Suppressor macrophage treated with lipopolysaccharide for 4 hours (primary cell): ENCODE results near the gene XRCC3.
A peak's percentile ranks its signal among the peaks of the same experiment; 100 is the strongest.
"Not testable (repeated sequence)": the region's sequence is repeated elsewhere in the genome, so short reads cannot be mapped to it uniquely, and the experiment has no call there.

Source experiments
- DNase-seq: peaks from one replicate; pipeline ENCODE4 v3.0.0-alpha.2; 2020

Gene XRCC3

DNA sequence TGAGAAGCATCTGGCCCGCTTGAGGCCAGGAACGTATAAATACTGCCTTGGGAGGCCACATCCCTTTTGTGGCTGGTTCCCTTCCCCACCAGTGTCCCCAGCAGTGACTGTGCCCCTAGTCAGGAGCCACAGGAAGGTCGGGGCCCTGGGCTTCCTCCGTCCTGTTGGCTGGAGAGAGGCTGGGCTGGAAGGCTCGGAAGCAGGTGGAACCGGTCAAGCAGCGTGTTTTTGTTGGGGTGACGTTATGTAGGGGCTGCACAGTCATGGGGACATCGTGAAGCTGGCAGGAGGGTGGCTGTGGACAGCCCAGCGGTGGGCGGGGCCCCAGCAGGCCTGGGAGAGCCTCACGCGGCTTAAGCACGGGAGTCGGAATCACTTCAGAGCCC lies 10.1 kb downstream of the XRCC3 start:
- peak; percentile 18 for DNase-seq

DNA sequence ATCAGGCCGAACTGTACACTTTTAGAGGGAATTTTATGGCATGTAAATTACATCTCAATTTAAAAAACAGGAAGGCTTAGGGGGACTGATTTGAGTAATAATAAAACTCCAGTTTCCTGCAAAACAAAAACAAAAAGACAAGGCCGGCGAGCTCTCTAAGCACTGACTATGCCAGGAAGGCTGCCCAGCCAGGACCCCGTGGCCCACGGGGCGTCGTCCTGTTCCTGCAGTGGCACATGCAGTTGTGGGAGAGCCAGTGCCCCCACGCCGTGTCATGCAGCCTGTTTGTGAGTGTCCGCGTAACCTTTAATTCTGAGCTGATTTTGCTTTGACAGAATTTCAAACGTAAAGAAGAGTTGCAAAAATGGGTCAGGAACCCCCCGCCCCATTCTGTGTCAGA lies 10.5 kb downstream of the XRCC3 start:
- peak; percentile 8 for DNase-seq

DNA sequence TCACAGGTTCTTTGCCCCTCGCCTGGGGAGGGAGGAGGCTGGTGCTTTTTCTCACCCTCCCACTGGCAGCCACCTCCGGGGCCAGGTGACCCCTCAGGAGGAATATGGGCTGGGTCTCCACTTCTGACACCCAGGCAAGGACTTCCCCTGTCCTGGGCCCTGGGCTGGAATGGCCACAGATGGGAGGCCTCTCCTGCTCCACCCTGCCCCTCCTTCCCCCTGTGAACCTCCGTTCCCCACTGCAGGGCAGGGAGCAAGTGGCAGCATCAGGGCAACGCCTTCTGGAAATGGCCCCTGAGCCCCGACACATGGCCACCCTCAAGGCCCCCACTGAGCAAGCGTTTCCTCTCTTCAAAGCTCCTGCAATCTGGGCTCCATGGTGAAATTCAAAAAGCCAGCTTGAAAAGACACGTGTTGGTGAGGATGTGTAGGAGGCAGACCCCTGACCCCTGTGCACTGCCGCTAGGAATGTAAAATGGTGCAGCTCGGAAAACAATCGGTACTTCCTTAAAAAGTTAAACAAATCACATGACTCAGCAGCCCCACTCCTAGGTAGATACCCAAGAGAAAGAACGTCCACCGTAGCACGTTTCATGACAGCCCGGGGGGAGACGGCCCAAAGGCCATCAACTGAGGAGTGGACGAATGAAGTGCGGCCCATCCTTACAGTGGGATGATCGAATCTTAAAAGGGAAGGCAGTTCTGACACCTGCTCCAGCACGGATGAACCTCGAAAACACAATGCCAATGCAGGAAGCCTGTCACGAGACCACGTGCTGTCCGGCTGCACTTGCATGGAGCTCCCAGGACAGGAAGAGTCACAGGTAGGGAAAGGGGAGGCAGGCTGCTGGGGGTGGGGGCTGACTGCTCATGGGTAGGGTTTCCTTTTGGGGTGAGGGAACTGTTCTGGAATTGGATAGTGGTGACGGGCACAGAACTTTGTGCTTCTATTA lies 11.5 kb downstream of the XRCC3 start:
- DNase-seq: no peak

DNA sequence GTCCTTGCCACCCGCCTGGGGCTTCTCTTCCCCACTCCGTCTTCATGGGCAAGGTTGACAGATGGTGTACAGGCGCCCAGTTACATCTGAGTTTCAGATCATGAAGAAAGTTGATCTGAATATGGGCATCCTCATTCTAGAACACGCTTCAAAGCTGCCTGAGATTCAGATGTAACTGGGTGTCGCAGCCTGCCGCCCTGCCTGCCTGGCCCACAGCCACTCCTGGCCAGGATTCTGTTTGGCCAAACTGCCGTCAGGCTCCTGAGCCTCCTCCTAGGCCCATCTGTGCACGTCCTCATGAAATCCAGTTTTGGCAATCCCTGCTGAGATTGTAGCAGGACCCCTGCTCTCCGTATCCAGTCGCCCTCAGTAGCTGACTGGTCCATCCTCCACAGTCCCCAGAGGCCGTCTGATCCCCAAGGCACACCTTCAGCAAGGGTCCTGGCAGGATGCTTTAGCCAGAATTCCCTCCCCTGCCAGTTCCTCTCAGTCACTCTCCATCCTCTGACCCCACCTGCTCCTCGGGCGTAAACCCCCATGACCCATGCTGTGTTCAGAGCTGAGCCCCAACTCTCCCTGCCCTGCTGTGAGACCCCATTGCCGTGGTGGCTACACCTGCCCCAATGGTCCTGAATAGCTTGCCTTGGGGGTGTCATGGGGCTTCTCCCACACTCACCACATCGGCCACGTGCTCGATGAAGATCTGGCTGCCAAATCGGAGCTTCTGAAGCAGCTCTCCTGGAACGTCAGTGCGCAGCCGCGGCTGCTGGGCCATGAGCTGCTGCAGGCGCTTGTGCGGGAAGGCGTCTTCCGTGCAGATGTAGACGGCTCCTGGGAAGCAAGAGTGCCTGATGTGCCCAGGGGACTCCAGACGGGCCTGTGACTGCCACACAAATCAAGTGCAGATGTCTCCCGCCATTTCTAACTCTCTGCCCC lies 12.5 kb downstream of the XRCC3 start:
- DNase-seq: no peak

DNA sequence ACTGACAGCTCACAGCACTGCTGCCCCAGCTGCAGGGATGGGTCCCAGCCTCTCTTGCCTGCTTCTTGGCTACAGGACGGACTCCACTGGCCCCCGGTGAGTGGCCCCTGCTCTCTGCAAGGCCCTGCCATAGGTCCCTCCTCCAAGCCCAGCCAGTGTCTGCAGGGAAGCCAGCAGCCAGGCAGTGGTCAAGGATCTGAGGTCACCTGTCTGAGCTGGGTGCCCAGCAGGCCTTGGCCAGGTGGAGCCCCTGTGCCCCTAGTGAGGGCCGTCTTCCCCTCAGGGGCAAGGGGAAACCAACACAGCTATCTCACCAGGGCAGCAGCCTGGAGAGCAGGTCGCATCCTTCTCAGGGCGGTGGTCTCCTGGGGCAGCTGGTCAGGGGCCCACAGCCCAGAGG lies 13.2 kb downstream of the XRCC3 start:
- no peak for DNase-seq

DNA sequence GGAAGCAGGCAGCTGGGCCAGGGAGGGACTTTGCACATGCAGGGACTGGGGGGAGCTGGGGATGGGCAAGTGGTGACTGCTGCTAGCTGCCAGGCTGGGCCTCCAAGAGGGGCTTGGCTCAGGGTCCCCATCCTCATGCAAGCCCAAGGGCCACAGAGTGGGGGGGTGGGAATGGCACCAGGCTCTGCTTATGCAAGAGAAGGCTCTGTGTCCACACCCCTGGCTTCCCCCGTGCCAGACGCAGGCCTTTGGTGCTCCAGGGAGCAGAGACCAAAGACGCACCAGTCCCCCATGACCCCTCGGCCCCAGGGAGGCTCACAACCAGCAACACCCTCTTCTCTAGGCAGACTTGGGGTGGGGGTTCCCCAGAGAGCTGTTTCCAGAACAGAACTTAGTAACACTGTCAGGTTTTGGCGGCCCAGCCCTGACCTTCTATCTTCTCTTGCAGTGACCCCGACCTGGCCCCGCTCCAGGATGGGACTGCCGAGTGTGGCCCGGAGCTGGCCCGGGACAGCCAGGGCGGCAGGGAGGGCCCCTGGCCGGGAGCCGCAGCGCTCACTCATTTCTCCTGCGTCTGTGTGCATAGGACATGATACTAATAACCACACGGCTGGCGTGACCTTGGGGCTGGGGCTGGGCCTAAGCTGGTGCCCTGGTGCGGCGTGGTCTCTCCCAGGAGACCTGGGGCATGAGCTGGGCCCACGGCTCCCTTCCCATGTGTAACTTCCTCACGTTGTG lies 14.3 kb downstream of the XRCC3 start:
- DNase-seq: no peak

DNA sequence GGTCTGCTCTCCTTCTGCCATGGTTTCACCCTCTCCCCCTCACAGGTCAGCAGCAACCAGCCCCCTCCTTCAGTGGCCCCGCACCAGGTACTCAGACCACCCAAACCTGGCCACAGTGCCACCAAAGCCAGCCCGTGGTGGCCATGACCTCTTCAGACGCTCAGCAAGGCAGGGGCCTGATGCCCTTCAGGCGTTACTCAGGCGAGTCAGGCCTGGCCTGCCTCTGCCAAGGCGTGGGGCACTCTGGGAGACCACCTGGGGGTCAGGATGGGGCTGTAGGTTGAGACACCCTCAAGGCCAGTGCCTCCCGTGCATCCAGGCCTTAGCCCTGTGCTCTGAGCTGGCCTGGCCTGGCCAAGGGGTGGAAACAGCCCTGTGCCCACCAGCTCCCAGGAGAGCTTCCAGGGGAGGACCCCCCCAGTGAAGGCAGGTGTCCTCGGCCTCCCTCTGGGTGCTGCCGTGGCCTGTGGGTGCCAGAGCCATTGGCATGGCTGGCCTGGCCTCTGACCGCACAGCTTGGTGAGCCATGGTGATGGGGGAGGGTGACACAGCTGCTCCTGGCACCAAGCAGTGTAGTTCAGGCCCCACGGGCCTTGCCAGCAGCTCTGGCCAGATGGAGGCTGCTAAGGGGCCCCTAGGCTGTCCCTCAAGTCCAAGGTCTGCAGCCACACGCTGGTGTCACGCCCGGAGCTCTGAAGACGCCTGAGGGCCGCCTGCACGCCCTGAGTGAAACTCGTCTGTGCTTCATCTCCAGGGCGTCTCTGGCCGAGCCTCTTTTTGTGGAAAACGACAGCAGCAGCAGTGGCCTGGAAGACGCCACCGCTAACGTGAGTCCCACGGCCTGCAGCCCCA lies 15.1 kb downstream of the XRCC3 start:
- DNase-seq: no peak

DNA sequence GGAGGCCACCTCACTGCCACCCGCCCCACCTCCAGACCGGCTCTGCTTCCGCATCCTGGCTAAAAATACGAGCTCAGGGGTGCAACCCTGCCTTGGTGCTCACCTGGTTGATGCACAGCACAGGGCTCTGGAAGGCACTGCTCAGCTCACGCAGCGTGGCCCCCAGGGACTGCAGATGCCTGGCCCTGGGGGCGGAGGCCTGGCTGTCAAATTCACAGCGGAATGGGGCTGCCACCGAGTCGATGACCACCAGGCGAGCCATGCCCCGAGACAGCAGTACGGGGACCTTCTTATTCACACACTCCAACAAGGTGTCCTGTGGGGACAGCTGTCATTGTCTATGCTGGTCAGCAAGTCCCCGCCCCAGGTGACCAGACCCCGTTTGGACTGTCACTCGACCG lies 16.0 kb downstream of the XRCC3 start:
- no peak for DNase-seq

DNA sequence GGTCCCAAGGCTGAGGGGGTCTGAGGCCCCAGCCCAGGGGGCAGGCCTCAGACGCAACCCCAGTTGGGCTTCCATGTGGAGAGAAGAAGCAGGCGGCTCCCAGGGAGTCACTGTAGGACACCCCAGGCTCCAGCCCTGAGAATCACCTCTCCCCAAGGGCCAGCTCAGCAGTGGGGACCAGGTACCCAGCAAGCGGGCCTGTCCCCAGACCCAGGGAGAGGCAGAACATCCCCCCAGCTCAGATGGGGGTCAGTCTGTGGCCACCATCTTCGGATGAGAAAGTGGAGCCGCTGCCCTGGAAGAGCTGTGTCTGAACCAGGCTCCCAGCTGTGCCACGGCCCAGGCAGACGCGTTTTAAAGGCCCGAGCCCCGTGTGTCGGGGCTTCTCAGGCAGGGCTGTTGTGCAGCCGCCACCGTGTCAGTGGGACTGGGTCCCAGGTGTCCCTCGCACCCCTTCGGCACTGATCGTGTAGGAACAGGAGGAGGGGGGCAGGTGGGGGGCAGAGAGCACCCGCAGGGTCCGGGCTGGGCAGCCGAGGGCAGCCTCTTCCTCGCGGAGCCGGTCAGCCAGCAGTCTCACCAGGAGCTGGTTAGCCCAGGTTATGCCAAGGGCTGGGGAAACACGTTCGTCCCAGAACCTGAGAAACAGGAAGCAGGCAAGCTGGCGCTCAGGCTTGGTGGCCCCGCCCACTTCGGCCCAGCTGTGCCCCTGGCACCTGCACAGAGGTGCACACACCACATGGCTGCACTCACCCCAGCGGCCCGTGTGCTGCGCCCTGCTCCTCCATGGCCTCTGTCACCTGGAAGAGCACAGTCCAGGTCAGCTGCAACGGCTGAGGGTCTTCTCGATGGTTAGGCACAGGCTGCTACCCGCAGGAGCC lies 16.6 kb downstream of the XRCC3 start:
- DNase-seq: no peak

DNA sequence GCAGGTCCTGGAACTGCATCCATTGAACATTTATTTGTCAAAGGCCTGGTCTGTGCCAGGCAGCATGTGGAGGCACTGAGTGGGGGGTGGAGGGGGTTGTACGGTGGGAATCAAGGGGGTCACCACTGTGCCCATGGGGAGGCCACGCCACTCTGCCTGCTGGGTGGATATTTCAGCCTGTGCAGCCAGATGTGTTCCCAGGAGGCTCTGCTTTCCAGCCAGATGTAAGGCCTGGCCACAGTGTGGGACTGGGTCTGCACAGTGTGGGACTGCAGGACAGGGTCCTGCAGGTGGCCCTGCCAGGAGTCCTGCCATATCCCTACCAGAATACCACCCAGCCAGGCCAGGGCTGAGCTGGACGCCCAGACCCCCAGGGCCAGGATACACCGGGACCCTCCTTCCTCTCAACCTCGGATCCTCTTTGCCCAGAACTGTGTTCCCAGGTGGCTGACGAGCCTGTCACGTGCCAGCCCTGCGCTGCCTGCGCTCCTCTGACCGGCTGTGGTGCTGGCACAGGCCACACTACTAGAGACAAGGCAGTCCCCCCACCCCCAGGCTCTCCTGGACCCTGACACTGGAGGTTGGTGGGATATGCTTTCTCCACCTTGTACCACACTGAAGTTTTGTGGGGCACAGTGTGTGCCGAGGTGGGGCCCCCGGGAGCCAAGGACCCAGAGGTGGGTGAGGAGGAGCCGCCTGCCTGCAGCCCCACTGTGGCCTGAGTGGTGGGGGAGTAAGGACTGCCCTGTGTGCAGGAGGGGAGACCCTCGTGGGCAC lies 17.5 kb downstream of the XRCC3 start:
- DNase-seq: no peak

DNA sequence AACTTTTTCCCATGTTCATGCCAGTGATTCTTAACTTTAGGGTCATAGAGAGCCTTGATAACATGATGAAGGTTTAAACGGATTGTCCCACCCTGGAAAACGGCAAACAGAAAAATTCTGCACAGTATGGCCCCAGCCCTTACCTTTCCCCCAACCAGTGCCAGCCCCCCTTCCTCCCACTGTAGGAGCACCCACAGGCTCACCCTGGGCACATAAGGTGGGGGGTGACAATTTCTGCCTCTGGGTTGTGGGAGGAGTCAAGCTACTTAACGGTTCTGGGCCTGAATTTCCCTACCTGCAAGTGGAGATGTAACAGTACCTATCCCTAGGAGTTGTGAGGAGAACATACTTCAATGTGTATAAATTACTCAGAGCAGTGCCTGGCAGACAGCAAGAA lies 18.0 kb downstream of the XRCC3 start:
- no peak for DNase-seq

DNA sequence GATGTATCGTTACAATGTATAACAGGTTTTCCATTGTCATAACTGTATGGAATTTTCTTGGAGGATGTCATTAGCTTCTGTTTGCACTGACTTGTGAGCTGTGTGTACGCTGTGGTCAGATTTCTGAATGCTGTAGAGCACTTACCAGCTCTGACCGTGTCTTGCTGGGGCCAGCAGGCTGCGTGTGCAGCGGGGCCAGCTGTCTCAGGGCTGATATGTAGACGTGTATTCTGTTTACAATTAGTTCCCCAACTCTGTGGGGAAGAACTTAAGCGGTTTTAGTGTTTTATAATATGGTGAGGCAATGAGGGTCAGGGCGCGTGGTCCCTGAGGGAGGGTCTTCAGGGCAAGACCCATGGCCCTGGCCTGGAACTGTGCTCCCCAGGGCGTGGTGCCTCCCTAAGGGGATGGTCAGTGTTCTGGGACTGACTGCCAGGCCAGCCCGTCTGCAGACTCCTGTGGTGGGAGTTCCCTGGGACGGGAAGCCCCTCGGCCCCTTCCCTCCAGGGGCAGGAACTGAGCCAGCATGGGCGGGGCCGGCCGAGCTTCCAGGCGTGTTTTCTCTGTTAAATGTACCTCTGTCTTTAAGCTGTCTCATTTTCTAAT lies 18.7 kb downstream of the XRCC3 start:
- no peak for DNase-seq

DNA sequence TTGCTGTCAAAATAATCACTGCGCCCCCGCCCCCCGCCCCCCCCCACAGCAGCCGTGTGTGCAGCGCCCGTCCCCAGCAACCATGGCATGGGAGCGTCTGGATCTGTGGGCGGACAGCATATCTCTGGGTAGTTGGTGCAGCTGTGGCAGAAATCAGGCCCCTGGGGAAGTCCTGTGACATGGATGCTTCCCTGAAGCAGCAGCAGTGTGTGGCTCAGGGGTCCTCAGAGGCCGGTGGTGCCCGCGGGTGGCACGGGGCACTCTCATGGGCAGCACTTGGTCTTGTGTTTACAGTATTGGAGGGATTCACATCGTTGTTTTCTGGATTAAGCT lies 19.2 kb downstream of the XRCC3 start:
- no peak for DNase-seq

DNA sequence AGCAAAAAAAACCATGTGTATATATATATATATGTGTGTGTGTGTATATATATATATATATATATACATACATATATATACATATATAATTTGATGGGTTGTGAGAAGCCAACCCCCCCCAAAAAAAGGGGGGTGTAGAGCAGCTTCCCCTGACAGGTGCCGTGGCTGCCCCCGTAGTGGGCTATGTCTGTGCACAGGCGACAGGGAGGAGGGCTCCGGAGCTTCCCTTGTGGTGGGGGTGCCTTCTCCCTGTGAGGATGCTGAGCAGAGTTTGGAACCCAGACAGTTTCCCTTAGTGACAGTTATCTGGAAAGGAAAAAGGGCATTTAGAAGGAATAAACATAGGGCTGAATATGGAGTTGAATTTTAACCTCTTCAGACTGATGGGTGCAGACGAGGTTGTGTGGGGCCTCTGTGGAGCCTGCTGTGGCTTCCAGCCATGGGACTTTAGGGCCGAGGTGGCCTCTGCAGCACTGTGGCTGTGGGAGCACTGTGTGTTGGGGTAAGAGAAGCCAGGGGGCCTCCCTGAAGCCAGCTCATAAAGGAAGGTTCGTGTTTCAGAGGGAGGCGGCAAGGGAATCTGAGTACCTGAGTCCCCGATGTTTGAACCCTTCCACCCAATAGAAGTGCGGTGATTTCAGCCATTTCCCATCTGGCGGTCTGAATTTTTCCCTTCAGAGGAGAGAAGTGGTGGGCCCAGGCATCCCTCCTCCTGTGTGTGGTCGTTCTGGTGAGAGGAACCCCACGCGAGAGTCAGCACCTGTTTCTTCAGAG lies 19.8 kb downstream of the XRCC3 start:
- no peak for DNase-seq

DNA sequence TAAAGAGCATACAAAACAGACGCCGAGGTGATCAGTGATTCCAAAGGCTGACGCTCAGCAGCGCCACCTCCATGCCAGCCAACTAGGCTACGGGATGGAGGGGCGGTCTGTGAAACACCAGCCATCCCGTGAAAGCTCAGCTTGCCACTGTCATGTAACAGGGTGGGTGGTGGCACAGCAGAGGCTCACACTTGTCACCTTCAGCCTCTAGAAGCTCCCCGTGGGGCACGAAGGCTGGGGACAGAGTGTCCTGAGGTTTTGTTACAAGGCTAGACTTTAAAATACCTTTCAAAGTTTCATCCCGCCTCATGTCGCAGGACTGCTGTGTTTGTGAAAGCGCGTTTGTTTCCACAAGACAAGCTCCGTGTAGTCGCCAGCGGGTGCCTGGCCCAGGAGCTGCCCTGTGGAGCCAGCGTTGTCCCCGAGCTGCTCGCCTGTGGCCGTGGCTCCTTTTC lies 20.7 kb downstream of the XRCC3 start:
- DNase-seq: no peak

DNA sequence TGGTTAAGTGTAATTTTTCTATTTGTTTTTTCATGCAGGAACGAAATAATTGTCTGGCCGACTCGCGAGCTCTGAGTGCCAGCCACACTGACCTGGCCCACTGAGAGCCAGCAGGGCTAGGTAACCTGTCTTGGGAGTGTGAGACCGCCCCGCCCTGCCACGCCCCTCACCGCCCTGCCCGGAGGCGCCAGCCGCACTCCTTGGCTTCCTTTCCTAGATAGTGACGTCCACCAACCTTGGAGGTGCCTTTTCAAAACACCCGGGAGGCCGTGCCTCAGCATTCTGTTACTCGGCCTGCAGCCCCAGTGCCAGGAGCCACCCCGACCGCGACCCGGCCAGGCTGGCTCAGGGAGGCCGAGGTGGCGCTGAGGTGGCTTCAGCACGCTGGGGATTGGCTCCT lies 21.7 kb downstream of the XRCC3 start:
- DNase-seq: no peak

DNA sequence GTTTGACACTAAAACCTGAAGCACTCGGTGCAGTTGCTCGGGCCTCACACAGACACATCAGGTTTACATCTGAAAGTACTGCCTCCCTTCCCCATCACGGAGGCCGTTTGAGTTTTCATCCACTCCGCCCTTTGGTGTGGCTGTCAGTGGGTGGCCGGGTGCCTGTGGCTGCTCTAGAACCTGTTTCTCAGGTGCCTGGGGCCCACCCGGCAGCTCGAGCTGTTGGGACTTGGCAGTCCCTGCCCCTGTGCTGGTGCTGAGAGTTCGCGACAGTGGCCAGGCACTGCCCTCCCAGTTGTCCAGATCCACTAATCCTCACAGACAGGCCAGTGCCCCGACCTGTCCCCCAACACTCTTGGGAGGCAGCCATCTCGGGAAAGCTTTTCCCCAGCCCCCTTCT lies 22.4 kb downstream of the XRCC3 start:
- DNase-seq: no peak

DNA sequence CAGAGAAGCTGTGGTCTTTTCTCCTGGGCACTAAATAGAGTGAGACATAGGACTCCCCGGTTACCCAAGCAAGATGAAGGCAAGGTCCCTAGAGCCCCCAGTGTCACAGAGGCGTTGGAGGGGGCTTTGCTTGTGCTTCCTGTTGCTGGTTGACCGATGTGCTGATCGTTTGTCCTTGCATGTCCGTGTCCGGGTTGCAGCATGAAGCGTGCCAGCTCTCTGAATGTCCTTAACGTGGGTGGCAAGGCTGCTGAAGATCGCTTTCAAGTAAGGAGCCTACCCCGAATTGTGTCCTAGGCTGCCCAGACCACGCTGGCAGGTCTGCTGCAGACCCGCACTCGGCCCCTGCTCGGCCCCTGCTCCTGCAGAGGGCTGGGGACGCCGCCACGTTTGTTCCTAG lies 23.1 kb downstream of the XRCC3 start:
- no peak for DNase-seq

DNA sequence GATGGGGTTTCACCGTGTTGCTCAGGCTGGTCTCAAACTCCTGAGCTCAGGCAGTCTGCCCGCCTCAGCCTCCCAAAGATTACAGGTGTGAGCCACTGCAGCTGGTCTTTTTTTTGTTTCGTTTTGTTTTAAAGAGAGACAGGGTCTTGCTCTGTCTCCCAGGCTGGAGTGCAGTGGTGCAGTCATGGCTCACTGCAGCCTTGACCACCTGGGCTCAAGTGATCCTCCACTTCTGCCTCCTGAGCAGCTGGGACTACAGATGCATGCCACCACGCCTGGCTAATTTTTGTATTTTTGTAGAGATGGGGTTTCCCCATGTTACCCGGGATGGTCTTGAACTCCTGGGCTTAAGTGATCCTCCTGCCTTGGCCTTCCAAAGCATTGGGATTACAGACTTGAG lies 23.6 kb downstream of the XRCC3 start:
- DNase-seq: not testable (repeated sequence)
